CD4-positive, alpha-beta T cell treated with Interleukin-4 for 4 hours (primary cell): ENCODE data around the gene NENF.
"Not testable (repeated sequence)": the region's sequence is repeated elsewhere in the genome, so short reads cannot be mapped to it uniquely, and the experiment has no call there.

Experiments
- DNase-seq: peaks from one replicate; pipeline ENCODE4 v3.0.0-alpha.2; 2020

The NENF gene

DNA sequence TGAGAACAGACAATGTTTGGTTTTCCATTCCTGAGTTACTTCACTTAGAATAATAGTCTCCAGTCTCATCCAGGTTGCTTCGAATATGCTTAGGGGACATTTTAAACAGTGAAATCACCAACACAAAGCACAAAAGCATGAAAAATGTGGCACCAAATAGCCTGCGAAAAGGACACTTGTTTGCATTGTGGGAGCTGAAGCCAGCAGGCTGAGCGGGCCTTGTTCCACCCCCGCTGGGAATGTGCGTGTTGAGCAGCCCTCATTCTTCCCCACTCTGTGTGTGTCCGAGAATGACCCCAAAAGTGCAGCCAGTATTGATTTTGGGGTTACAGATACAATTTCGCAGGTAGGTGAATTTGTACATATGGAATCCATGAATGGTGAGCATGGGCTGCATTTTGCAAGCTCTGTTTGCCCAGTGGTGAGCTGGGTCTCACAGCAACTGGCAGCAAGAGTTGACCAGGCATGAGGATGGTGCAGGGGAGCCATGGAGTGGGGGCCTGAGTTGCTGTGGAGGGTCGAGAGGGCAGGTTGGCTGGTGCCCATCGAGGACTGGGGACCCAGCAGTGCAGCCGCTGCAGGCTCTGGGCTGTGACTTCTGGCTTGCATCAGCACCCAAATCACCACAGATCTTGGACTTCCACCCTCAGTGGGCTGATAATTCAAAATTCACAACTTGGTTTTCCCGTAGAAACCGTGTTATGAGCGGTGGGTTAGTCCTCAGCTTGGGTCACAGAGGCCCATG lies 29.4 kb downstream of the NENF start:
- no peak for DNase-seq

DNA sequence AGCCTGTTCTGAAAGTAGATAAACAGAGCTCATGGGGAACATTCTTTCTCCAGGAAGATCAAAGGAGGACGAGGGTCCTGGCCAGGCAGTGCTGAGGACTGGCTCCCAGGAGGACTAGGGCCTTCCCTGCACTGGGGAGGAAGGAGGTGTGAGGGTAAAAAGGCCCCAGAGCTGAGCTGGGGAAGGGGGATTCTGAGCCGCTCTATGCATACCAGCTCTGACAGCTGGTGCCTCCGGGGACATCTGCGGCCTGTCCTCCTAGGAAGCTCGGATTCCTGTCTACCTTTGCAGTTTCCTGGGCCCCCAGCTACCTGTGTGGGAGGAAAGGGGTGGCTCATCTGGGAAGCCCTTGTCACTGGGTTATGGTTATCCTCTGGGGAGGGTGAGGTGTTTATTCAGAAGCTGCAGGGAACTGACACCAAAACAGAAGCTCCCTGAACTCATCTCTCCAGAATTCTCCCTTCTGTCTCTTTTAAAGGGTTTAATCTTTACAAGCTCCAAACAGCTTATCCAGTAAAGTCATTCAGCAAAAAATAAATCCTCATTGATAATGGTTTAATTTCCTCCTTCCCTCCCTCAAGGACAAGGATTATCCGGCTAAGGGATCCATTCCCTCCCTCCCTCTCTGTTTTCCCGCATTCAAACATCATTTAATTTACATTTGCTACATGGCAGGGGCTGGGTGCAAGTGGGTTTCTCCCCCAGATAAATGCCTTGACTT lies 31.0 kb downstream of the NENF start:
- DNase-seq: no peak

DNA sequence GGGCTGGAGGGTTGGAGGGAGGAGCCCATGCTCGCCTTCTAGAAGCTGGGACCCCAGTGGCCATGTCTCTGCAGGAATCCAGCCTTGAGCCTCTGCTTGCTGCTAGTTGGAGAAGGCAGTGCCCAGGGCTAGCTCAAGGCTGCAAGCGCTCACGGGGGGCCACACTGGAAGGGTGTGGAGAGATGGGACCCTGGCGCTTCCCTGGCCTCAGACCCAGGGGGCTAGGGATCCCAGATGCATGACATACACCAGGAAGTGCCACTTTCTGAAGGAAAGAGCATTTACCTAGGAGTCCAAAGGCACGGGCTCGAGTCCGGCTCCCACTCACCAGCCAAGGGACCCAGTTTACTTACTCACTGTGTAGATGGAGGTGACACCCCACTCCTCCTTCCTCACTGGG lies 32.6 kb downstream of the NENF start:
- DNase-seq: no peak

DNA sequence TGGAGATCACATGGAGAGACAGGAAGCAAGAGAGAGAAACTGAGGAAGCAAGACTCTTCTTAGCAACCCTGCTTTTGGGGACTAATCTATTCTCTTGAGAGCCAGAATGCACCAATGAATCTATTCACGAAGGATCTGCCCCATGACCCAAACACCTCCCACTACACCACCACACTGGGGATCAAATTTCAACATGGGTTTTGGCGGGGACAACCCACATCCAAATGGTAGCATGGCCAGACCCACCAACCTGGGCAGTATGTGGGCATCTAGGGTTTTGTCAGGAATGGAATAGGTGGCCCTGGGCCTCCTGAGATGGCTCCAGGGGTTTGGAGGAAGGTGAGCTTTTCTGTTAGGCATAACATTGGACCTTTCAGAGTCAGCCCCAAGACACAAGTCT lies 33.7 kb downstream of the NENF start:
- no peak for DNase-seq

DNA sequence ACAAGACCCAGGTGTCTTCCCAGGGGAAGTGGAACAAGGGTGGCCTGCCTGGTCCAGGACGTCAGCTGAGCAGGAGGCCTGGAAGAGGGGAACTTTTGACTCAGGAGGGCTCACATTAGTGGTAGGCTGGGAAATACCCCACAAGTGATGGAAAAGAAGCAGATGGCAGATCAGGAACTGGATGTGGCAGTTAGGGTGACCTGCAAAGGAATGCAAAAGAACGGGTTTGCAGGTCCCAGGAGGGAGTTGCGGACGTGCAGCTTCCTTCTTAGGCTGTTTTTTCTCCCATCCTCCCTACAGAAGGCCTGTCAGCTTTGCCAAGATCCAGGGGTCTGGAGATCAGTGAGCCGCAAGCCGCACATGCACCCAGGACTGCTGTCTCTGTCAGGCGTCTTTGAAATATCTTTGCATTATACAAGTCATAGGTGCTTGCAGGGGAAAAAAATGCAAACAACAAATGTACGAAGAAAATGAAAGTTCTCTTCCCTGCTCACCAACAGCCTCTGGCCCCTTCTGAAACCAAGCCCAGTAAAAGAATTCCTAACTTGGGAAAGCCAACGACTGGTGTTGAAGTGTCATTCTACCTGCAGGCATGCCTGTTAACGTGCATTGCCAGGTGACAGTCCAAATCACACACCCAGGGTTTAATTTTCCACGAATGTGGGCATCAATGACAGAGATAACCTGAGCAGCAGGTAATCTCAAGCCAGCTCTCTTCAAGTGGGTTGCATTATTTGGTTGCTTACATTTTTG lies 34.4 kb downstream of the NENF start:
- DNase-seq: no peak

DNA sequence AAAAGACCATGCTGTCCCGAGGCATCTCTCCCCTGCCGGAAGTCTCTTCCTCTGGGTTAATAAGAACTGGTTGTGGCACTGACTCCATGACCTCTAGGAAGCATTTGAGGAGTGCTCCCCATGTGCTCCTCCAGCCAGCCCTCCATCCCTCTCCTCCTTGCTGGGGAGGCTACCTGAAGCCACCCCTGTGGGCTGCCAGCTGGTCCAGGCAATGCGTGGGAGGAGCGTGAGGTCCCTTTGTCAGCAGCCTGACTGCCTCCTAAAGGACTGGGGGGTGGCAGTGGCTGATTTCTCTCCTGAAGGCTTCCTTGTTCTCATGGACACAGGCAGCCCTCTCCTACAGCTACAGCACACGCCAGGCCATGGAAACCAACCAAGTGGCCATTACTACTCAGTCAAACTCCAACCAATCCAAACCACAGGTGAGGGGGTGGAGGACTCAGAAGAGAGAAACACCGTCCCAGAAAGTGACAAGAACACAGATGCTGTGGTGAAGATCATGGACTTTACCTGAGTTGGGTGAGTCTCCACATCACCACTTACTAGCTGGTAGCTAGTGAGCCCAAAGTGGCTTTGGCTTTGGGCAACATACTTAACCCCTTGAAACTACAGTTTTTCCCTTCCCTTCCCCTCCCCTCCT lies 35.2 kb downstream of the NENF start:
- no peak for DNase-seq

DNA sequence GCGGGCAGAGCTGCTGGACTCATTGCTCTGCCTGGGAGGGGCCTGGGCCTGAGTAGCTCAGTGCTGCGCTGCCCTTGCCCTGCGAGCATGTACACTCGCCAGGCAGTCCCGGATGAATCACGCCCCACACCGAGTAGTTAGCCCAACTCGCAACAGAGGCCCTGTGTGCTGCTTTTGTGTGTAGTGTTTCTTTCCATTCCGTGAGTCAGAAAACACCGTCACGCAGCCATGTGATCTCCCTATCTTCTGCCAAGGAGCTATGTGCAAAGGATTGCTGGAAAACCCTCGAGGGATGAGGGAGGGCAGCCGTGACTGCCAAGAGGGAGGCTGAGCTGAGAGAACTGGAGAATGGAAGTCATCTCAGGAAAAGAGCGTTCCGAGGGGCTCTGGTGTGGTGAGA lies 37.3 kb downstream of the NENF start:
- no peak for DNase-seq

DNA sequence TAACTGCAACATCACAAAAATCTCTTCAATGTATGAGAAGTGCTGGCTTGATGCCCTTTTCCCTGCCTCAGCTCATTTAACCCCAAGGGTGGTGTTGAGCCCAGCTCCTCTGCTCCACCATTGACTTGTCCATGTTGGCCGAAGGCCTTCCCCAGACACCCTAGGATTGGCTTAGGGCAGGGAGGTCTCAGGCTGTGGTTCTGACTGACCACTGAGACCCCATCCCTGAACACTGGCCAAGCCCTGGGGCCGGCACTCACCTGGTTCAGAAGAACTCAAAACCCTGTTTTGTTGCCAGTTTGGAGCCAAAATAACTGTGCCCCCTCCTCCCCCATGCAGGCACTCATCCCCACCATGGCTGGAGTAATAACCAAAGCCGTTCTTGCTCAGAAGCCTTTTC lies 38.6 kb downstream of the NENF start:
- DNase-seq: no peak

DNA sequence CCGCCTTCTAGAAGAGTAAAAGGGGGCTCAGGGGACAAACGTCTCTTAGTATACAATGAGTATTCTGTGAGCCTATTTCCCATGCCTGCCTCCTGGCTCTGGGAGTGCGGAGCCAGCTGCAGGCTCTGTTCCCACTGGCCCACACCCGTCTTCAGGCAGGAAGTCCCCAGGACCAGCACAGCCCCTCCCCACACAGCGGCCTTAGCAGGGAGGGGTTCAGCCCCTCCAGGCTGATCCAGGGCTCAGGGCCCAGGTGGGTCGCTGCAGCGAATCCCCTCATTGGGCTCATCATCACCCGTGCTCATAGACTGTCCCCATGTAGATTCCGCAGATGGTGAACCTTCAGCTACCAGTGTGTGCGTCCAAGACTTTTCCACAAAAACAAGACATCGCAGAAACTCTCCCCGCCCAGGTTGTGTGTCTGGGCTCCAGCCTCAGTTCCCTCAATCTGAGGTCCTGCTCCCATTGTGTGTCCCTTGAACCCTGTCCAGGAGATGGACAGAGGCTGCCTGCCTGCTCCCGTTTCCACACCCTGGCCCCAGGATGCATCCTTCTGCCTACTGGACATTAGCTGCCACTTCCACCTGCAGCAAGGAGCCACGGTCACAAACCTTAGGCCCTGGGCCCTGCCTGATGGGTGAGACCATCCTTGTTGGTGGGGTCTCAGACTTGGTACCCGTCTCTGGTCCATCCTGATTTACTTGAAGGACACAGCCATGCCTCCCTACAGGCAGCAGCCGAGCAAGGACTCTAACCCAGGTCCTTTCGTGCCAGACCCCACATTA lies 39.4 kb downstream of the NENF start:
- DNase-seq: no peak

DNA sequence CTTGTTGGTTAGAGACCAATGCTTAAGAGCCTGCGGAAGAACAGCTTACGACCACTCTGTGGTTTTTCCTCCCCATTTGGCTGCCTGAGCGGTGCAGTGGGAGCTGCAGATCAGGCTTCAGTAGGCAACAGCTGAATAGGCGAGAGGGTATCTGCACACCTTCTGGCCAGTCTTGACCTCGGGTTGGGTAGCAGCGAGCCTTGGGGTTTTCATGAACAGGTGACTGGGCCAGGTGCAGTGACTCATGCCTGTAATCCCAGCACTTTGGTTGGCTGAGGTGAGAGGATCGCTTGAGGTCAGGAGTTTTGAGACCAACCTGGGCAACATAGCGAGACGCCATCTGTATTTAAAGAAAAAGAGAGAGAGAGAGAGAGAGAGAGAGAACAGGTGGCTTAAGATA lies 41.0 kb downstream of the NENF start:
- no peak for DNase-seq

DNA sequence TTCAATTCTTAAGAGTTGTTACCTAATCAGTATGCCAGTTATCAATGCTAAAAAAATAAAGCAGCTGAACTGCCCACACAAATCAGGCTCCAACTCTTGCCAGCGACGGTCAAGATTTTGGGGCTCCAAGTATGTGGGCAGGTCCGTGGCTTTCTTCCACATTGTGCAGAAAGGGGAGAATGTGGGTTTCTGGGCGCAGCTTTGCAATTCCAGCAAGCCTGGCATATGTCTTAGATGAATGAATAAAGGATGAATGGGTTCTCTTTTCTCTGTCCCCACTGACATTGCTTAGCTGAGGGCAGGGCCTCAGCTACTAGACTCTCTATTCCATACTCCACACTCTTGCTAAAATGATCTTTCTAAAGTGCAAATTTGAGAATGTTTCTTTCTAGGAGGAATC lies 42.4 kb downstream of the NENF start:
- DNase-seq: no peak

DNA sequence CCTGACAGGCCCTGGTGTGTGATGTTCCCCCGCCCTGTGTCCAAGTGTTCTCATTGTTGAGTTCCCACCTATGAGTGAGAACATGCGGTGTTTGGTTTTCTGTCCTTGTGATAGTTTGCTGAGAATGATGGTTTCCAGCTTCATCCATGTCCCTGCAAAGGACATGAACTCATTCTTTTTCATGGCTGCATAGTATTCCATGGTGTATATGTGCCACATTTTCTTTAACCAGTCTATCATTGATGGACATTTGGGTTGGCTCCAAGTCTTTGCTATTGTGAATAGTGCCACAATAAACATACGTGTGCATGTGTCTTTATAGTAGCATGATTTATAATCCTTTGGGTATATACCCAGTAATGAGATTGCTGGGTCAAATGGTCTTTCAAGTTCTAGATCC lies 43.1 kb downstream of the NENF start:
- DNase-seq: not testable (repeated sequence)

DNA sequence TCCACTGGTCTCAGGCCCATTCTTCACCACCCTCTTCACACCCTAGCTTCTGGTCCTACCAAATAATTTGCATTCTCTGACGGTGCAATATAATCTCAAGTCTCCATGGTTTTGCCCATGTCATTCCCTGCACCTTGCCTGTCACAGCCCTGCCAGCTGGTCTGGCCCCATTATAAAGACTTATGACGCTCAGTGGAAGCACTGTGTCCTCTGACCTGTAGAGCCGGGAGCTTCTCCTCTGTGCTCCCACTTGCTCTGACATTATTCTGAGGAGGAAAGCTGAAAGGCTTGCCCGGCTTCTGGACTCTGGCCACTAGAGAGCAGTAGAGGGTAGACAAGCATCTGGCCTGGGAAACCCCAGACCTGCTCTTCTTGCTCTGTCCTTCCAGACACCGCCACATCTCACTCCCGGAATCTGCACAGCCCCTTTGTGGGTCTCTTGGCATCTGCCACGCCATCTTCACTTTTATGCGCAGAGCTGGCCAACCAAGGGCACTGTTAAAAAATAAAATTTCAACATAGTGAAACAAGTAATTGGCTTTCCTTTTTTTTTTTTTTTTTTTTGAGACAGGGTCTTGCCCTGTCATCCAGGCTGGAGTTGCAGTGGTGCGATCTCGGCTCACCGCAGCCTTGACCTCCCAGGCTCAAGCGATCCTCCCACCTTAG lies 44.4 kb downstream of the NENF start:
- peak; percentile 79 for DNase-seq

DNA sequence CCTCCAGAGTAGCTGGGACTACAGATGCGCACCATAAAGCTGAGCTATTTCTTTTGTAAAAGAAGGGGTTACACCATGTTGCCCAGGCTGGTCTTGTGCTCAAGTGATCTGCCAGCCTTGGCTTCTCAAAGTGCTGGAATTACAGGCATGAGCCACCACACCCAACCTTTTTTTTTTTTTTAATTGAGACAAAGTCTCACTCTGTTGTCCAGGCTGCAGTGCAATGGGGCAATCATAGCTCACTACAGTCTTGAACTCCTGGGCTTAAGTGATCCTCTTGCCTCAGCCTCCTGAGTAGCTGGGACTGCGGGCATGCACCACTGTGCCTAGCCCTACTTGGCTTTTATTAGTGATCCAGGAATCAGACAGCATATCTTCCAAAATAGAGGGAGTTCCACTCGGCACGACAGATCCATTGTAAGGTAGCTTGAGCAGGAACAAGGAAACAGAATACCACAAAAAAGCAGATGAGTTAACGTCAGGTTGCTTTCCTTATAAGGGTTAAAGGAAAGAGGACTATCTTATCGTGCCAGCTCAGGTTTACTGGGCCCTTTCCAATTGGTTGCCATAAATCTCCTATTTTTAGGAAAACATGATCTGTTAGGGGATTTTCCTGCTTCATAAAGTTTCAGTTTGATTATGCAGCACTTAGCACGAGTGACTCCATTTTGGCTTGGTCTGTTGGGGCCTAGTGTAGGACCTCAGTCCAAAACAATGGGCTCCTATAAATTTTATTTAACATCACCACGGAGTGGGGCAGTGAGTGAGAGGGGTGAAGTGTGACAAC lies 45.2 kb downstream of the NENF start:
- DNase-seq: no peak

DNA sequence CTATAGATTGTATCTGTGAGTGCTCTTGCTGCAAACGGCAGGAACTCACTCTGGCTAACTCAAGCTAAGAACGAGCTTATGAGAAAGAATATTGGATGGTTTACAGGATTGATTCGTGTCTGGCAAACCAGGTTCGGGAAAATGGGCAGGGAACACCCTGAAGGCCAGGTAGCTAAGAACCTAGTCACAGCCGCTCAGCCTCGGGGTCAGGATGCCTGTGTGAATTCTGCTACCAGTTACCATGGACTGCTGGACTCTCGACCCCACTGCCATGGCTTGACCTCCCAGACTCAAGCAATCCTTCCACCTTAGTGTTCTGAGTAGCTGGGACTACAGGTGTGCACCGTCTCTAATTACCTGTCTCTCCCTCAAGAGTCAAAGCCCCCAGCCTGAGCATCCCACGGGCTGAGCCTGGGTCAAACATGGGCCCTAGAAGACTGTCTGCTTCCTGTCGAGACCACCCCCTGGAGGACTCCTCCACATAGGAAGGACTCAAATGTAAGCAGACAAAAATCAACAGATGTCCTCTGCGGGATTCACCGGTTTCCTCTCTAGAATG lies 45.8 kb downstream of the NENF start:
- DNase-seq: no peak

DNA sequence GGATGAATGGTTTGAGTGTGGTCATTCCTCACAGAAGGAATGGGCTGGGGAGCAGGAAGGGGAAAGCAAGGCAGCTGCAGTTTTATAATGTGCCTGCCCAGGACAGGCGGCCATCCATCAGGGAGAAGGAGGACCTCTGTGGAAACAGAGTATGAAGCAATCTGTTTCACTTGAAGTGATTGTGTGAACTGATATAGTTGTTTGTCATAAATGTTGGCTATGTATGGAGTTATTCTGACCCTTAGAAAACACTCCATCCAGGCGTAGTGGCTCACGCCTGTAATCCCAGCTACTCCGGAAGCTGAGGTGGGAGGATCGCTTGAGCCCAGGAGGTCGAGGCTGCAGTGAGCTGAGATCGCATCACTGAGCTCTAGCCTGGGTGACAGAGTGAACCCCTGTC lies 46.5 kb downstream of the NENF start:
- no peak for DNase-seq

DNA sequence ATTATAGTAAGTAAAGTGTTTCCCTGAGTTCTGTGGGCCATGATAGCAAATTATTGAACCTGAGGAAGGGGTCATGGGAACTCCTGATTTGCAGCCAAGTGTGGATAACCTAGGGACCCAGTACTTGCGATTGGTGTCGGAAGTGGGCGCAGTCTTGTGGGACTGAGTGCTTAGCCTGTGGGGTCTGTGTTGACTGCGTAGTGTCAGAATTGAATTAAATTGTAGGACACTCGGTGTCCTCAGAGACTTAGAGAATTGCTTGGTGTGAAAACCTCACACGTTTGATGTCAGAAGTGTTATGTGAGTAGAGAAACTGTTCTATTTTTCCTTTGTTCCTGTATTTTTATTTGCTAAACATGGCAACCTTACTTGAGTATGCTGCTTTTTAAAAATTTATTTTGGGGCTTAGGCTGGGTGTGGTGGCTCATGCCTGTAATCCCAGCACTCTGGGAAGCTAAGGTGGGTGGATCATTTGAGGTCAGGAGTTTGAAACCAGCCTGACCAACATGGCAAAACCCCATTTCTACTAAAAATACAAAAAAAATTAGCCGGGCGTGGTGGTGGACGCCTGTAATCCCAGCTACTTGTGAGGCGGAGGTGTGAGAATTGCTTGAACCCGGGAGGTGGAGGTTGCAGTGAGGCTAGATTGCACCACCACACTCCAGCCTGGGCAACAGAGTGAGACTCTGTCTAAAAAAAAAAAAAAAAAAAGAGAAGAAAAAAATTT lies 48.2 kb downstream of the NENF start:
- DNase-seq: not testable (repeated sequence)

DNA sequence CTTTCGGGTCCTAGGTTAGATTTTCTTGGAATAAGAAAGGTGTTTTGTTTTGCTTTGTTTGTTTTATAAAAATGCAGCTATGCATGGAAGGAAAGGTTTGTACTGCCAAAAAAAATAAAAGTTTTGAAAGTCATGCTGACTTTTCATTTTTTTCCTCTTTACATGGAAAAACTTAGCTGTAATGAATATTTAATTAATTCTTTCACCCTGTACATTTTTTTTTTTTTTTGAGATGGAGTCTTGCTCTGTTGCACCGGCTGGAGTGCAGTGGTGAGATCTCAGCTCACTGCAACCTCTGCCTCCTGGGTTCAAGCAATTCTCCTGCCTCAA lies 48.7 kb downstream of the NENF start:
- no peak for DNase-seq

DNA sequence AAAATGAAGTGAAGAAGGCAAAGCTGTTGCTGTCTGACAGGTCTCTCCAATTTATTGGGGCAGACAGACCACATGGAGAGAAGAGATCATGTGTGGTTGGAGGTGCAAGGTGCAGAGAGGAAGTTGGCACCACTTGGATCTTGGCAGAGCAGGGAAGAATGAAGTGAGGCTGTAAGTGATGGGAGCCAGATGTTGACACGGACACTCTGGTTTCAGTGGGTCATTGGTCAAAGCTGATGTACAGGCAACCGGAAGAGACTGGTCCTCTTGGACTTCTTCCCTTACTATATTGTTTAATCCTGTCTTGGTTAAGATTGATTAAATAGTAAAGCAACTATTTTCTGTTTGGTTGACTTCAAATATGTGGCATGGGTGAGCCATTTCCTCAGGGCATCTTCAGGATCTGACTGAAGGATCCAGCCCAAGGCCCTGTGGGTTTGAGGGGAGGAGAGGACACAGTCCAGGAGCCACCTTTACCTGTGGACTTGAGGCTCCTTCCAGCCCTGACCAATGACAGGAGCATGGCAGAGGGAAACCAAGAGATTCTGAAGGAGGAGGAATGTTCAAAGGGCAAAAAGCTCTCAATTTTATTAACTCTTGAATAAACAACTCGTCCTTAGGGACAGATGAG lies 49.4 kb downstream of the NENF start:
- no peak for DNase-seq
